Kidney (tissue), 14 donors: ENCODE measurements around the gene CACNG3. TPM values are rescaled to one million over a fixed set of nuclear protein-coding genes. Genes with fewer than 3 reads are reported as not detected.

Experiments used
- DNase-seq, 5 donors: peaks; one replicate each; pipeline ENCODE4 v3.0.0-alpha.2; 2013 to 2020
- FAIRE-seq: peaks from 2 replicates; lab custom pipeline; 2012; peaks lifted over from hg19 to GRCh38; lab: Jason Lieb, UNC
- H3K27ac ChIP-seq, 2 donors: one replicate each; pipeline ENCODE4 v1.7.0; 2013; ENCODE audit warnings: low read depth in 2 of 2, low read length in 2 of 2, inconsistent platforms in 1 of 2
- H3K27me3 ChIP-seq: one replicate; pipeline ENCODE4 v1.7.1; 2013; ENCODE audit warnings: low read length, inconsistent platforms; ENCODE audit not compliant: control insufficient read depth, insufficient read depth
- H3K36me3 ChIP-seq, 3 donors: one replicate each; pipeline versions ENCODE4 v1.7.0 to v1.7.1; 2013; ENCODE audit warnings: low read length in 3 of 3, control low read depth in 1 of 3, inconsistent platforms in 1 of 3; ENCODE audit not compliant: insufficient read depth in 3 of 3, control insufficient read depth in 2 of 3
- H3K4me1 ChIP-seq, 3 donors: one replicate each; pipeline versions ENCODE4 v1.7.0 to v1.7.1; 2013; ENCODE audit warnings: low read length in 3 of 3, inconsistent platforms in 1 of 3, low read depth in 1 of 3; ENCODE audit not compliant: control insufficient read depth in 2 of 3, insufficient read depth in 2 of 3
- H3K4me3 ChIP-seq, 3 donors: one replicate each; pipeline versions ENCODE4 v1.7.0 to v1.8.1; 2013; ENCODE audit warnings: low read length in 3 of 3, control low read depth in 1 of 3, inconsistent platforms in 1 of 3
- H3K9ac ChIP-seq, 3 donors: one replicate each; pipeline versions ENCODE4 v1.7.0 to v1.7.1; 2013; ENCODE audit warnings: low read length in 3 of 3, control low read depth in 1 of 3, inconsistent platforms in 1 of 3
- H3K9me3 ChIP-seq, 3 donors: one replicate each; pipeline versions ENCODE4 v1.7.0 to v1.7.1; 2013; ENCODE audit warnings: low read length in 3 of 3, control low read depth in 1 of 3, inconsistent platforms in 1 of 3; ENCODE audit not compliant: control insufficient read depth in 2 of 3, insufficient read depth in 1 of 3
- intact Hi-C: fragments of 100-400 bp; cut with DNase I; formaldehyde crosslinking; loops from one replicate; pipeline ENCODE4 v1.11.1; 2022
- polyA plus RNA-seq: library from polyadenylated mRNA; stranded (reverse); fragments of 350-450 nt; fragmentation: Illumina TruSeq; extraction: RNeasy Lipid Tissue Mini Kit (QIAGEN cat#74804); gene quantifications from one replicate; pipeline ENCODE4 v1.2.3, GENCODE V29; 2014; ENCODE audit warnings: low read depth, low replicate concordance; ENCODE audit not compliant: insufficient read depth
- total RNA-seq: library from RNA; stranded (reverse); fragmentation: NEBNext Ultra II Directional; extraction: Animal tissue kit (Norgen Biotek cat#: 25700); gene quantifications from one replicate; pipeline ENCODE4 v1.2.1, GENCODE V29; 2021
- TF ChIP-seq, protein P1 (sequence below): IDR thresholded peaks from 3 replicates; pipeline ENCODE4 v1.5.1; 2012; ENCODE audit warnings: mild to moderate bottlenecking, moderate library complexity, borderline replicate concordance; ENCODE audit not compliant: insufficient read depth; ENCODE audit errors: extremely low read depth
- donor health status: control.
- donor health status: control.
- donor health status: control.
- donor health status: control.
- donor health status: control.
- donor health status: DM: yes; HTN: yes; CAD: no.
- donor health status: Normal renal cell carcinoma (clear cell type).

Gene CACNG3
- total and polyA plus RNA-seq, 2 donors from 2014 or later, result not detected

- no peak overlapping the region for H3K4me3 ChIP-seq
- DNase-seq (no peak), FAIRE-seq (no peak)
- H3K9me3 ChIP-seq, result peaks cover 0 to 4% (median 3%) of the 10 kb centered on the region in 3 donors
- no peak overlapping the region for H3K9ac ChIP-seq
- no peaks in the 10 kb centered on the region for H3K27me3 ChIP-seq
- no peaks in the 10 kb centered on the region for H3K36me3 ChIP-seq
- H3K27ac ChIP-seq, result no peak overlapping the region
- TF ChIP-seq, protein P1, sequence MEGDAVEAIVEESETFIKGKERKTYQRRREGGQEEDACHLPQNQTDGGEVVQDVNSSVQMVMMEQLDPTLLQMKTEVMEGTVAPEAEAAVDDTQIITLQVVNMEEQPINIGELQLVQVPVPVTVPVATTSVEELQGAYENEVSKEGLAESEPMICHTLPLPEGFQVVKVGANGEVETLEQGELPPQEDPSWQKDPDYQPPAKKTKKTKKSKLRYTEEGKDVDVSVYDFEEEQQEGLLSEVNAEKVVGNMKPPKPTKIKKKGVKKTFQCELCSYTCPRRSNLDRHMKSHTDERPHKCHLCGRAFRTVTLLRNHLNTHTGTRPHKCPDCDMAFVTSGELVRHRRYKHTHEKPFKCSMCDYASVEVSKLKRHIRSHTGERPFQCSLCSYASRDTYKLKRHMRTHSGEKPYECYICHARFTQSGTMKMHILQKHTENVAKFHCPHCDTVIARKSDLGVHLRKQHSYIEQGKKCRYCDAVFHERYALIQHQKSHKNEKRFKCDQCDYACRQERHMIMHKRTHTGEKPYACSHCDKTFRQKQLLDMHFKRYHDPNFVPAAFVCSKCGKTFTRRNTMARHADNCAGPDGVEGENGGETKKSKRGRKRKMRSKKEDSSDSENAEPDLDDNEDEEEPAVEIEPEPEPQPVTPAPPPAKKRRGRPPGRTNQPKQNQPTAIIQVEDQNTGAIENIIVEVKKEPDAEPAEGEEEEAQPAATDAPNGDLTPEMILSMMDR, result no peak
- no peaks in the 10 kb centered on the region for H3K4me1 ChIP-seq
- intact Hi-C loops, result no loop called here
Observed at GRCh38 chr16:24378999-24379398, 122.9 kb downstream of the CACNG3 start.

DNA sequence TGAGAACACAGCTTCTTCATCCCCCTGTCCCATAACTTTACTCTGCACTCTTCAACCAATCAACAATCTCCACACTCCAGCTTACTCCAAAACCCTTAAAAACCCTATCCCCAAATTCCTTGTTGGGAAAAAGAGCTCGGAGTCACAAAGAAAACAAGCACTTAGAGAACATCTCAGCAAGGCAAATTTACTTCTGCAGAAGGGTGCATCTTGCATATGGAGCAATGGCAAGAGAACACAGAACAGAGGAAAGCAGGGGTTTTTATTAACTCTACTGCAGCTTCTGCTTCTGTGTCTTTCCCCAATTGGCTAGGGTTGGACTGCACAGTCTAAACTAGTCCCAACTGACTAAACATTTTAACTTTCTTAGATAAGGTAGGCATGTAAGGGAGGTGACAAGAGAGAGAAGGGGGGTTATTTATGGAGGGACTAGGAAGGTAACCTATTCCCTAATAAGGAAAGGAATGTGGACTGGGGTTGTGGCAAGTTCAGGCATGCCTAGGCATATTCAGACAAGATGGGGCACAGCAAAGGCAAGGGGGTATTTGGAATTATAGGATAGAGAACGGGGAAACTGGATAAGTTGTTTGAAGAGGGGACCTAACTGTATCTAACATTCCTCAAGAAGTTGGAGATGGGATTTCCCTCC, 125.5 kb downstream of the CACNG3 start:
- intact Hi-C loops, result no loop called here
- TF ChIP-seq, protein P1, result no peak
- H3K36me3 ChIP-seq, result no peaks in the 10 kb centered on the region
- H3K27me3 ChIP-seq, result no peaks in the 10 kb centered on the region
- no peak overlapping the region for H3K9ac ChIP-seq
- no peaks in the 10 kb centered on the region for H3K4me1 ChIP-seq
- no peak overlapping the region for H3K27ac ChIP-seq
- peaks cover 0 to 4% (median 3%) of the 10 kb centered on the region in 3 donors for H3K9me3 ChIP-seq
- no peak for DNase-seq
- FAIRE-seq, result no peak
- H3K4me3 ChIP-seq, result no peak overlapping the region

- Histone ChIP-seq H3K36me3 (no peaks in the 10 kb centered on the region), H3K9me3 (peaks cover 0 to 4% (median 3%) of the 10 kb centered on the region in 3 donors), H3K4me3 (no peak overlapping the region), H3K9ac (no peak overlapping the region), H3K4me1 (no peaks in the 10 kb centered on the region), H3K27me3 (no peaks in the 10 kb centered on the region), H3K27ac (no peak overlapping the region)
- intact Hi-C loops, result no loop called here
- DNase-seq, result no peak
- TF ChIP-seq, protein P1, result no peak
- no peak for FAIRE-seq
Observed at GRCh38 chr16:24382762-24383407, 126.8 kb downstream of the CACNG3 start.
